Measurements from ENCODE around the gene ZNG1A.
"Not testable (repeated sequence)": the region's sequence is repeated elsewhere in the genome, so short reads cannot be mapped to it uniquely, and the experiment has no call there.

Gene ZNG1A

GRCh38 chr9:178970-179383, at the start of gene ZNG1A:
ZNG1A (minus strand) TSS chr9:179056; CDS start chr9:178969, 87 bp downstream.
- peak; percentile 59 for DNase-seq (ENCODE audit: low read depth)

GRCh38 chr9:227860-228259, 49.0 kb upstream of the ZNG1A start:
- DNase-seq (ENCODE audit: low read depth) = no peak

GRCh38 chr9:224582-225520, 46.0 kb upstream of the ZNG1A start:
- peak; percentile 5 for DNase-seq (ENCODE audit: low read depth)

GRCh38 chr9:224026-224425, 45.2 kb upstream of the ZNG1A start:
- no peak for DNase-seq (ENCODE audit: low read depth)

GRCh38 chr9:223152-223551, 44.3 kb upstream of the ZNG1A start:
- DNase-seq (ENCODE audit: low read depth) = no peak

- DNase-seq (ENCODE audit: low read depth) = no peak
Observed at GRCh38 chr9:221989-222776, 43.3 kb upstream of the ZNG1A start.

- no peak for DNase-seq (ENCODE audit: low read depth)
Observed at GRCh38 chr9:219670-220365, 41.0 kb upstream of the ZNG1A start.

- DNase-seq (ENCODE audit: low read depth) = not testable (repeated sequence)
Observed at GRCh38 chr9:219036-219435, 40.2 kb upstream of the ZNG1A start.

GRCh38 chr9:217950-218349, 39.1 kb upstream of the ZNG1A start:
- no peak for DNase-seq (ENCODE audit: low read depth)

- DNase-seq (ENCODE audit: low read depth) = no peak
Observed at GRCh38 chr9:216866-217265, 38.0 kb upstream of the ZNG1A start.

GRCh38 chr9:215631-216155, 36.8 kb upstream of the ZNG1A start:
- DNase-seq (ENCODE audit: low read depth) = no peak

GRCh38 chr9:214648-215493, 36.0 kb upstream of the ZNG1A start, which contains the start of gene DOCK8:
DOCK8 (plus strand) TSS chr9:214865; CDS start chr9:214977, 112 bp downstream.
- peak; percentile 4 for DNase-seq (ENCODE audit: low read depth)

GRCh38 chr9:214351-214647, 35.4 kb upstream of the ZNG1A start:
- DNase-seq (ENCODE audit: low read depth) = no peak

- not testable (repeated sequence) for DNase-seq (ENCODE audit: low read depth)
Observed at GRCh38 chr9:213901-214300, 35.0 kb upstream of the ZNG1A start.

GRCh38 chr9:212297-212696, 33.4 kb upstream of the ZNG1A start:
- DNase-seq (ENCODE audit: low read depth) = no peak

GRCh38 chr9:211557-211956, 32.7 kb upstream of the ZNG1A start:
- DNase-seq (ENCODE audit: low read depth) = no peak

GRCh38 chr9:211036-211435, 32.2 kb upstream of the ZNG1A start:
- DNase-seq (ENCODE audit: low read depth) = no peak

GRCh38 chr9:209143-209758, 30.4 kb upstream of the ZNG1A start:
- DNase-seq (ENCODE audit: low read depth) = no peak

- DNase-seq (ENCODE audit: low read depth) = no peak
Observed at GRCh38 chr9:206481-206880, 27.6 kb upstream of the ZNG1A start.

GRCh38 chr9:199601-200000, 20.7 kb upstream of the ZNG1A start:
- not testable (repeated sequence) for DNase-seq (ENCODE audit: low read depth)
